SK-N-SH (cell line): Measurements from ENCODE around the gene FPR1.

Experiments
- CTCF ChIP-seq: fragments of 200-600 bp; sonication (generic); IDR thresholded peaks from 2 replicates; pipeline ENCODE4 v1.6.1; 2017; ENCODE audit warnings: antibody characterized with exemption, mild to moderate bottlenecking, moderate library complexity
- EP300 ChIP-seq, 2 experiments: IDR thresholded peaks; 2 replicates each; pipeline versions ENCODE4 v1.4.0 to v1.6.1; 2012; ENCODE audit warnings: borderline replicate concordance in 1 of 2, low read depth in 1 of 2, low read length in 1 of 2
- FOXM1 ChIP-seq: IDR thresholded peaks from 2 replicates; pipeline ENCODE4 v1.4.0; 2012; ENCODE audit warnings: low read depth, mild to moderate bottlenecking
- MAX ChIP-seq: IDR thresholded peaks from 2 replicates; pipeline ENCODE4 v1.4.0; 2012; ENCODE audit warnings: low read depth
- MEF2A ChIP-seq: IDR thresholded peaks from 2 replicates; pipeline ENCODE4 v1.4.0; 2012; ENCODE audit warnings: low read depth, borderline replicate concordance
- NRF1 ChIP-seq: IDR thresholded peaks from 2 replicates; pipeline ENCODE4 v1.6.1; 2012; ENCODE audit warnings: low read depth, mild to moderate bottlenecking, low read length
- POLR2AphosphoS5 ChIP-seq: IDR thresholded peaks from 2 replicates; pipeline ENCODE4 v1.6.1; 2012; ENCODE audit warnings: low read depth, low read length
- RXRA ChIP-seq: IDR thresholded peaks from 2 replicates; pipeline ENCODE4 v1.4.0; 2012; ENCODE audit warnings: low read depth, mild to moderate bottlenecking, borderline replicate concordance
- SMC3 ChIP-seq: IDR thresholded peaks from 2 replicates; pipeline ENCODE4 v1.6.1; 2012; ENCODE audit warnings: low read depth, low read length, improper control_type of control experiment
- TCF12 ChIP-seq: IDR thresholded peaks from 2 replicates; pipeline ENCODE4 v1.4.0; 2012
- USF1 ChIP-seq: IDR thresholded peaks from 2 replicates; pipeline ENCODE4 v1.4.0; 2012; ENCODE audit warnings: low read depth, borderline replicate concordance
- TF ChIP-seq, protein P1 (sequence below): IDR thresholded peaks from 2 replicates; pipeline ENCODE4 v1.6.1; 2012; ENCODE audit warnings: mild to moderate bottlenecking, low read depth, low read length, moderate library complexity

DNA sequence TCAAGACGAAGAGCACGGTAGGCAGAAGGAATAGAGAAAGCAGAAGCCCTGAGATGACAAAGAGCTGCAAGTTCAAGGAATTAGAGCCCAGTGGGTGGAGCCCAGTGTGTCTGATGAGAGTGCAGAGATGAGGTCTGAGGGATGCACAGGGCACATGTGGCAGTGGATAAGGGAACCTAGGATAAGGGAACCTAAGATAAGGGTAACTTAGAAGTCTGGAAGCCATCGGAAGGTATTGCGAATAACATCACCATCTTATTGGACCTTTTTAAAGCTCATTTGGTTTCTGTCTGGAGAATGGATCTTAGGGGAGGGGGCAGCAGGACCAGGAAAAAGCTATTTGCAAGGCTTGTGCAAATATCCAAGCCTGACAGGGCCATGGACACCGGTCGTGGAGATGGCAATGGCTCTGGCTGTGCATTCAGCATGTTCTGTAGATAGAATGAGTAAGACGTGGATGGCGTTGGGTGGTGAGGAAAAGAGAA lies 44.6 kb upstream of the FPR1 start:
- TF ChIP-seq MAX (no peak), NRF1 (no peak), CTCF (no peak), POLR2AphosphoS5 (no peak), TCF12 (no peak), EP300 (IDR thresholded peaks at IDR 0.05; ENCODE audit: borderline replicate concordance in 1 of 2, low read depth in 1 of 2, low read length in 1 of 2) (no peak), SMC3 (no peak), USF1 (no peak), FOXM1 (no peak), RXRA (no peak), MEF2A (no peak)
- TF ChIP-seq, protein P1, sequence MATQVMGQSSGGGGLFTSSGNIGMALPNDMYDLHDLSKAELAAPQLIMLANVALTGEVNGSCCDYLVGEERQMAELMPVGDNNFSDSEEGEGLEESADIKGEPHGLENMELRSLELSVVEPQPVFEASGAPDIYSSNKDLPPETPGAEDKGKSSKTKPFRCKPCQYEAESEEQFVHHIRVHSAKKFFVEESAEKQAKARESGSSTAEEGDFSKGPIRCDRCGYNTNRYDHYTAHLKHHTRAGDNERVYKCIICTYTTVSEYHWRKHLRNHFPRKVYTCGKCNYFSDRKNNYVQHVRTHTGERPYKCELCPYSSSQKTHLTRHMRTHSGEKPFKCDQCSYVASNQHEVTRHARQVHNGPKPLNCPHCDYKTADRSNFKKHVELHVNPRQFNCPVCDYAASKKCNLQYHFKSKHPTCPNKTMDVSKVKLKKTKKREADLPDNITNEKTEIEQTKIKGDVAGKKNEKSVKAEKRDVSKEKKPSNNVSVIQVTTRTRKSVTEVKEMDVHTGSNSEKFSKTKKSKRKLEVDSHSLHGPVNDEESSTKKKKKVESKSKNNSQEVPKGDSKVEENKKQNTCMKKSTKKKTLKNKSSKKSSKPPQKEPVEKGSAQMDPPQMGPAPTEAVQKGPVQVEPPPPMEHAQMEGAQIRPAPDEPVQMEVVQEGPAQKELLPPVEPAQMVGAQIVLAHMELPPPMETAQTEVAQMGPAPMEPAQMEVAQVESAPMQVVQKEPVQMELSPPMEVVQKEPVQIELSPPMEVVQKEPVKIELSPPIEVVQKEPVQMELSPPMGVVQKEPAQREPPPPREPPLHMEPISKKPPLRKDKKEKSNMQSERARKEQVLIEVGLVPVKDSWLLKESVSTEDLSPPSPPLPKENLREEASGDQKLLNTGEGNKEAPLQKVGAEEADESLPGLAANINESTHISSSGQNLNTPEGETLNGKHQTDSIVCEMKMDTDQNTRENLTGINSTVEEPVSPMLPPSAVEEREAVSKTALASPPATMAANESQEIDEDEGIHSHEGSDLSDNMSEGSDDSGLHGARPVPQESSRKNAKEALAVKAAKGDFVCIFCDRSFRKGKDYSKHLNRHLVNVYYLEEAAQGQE = no peak
